Fibroblast of skin of abdomen (primary cell): ENCODE measurements around the gene SLC25A1.
"Not testable (repeated sequence)": the region's sequence is repeated elsewhere in the genome, so short reads cannot be mapped to it uniquely, and the experiment has no call there.

Experiments
- DNase-seq: peaks from one replicate; pipeline ENCODE4 v3.0.0-alpha.2; 2013

The SLC25A1 gene

GRCh38 chr22:19204640-19205039 lies 26.1 kb upstream of the SLC25A1 start:
- DNase-seq: no peak

- no peak for DNase-seq
Observed at GRCh38 chr22:19203834-19204233, 25.3 kb upstream of the SLC25A1 start.

GRCh38 chr22:19202799-19203186 lies 24.3 kb upstream of the SLC25A1 start:
- DNase-seq: not testable (repeated sequence)

- DNase-seq: no peak
Observed at GRCh38 chr22:19201869-19202798, 23.6 kb upstream of the SLC25A1 start.

GRCh38 chr22:19201130-19201868 lies 22.8 kb upstream of the SLC25A1 start:
- no peak for DNase-seq

- DNase-seq: no peak
Observed at GRCh38 chr22:19199479-19199878, 20.9 kb upstream of the SLC25A1 start.

GRCh38 chr22:19197997-19198865 lies 19.7 kb upstream of the SLC25A1 start:
- DNase-seq: no peak

GRCh38 chr22:19196841-19197612 lies 18.5 kb upstream of the SLC25A1 start:
- no peak for DNase-seq

GRCh38 chr22:19195796-19196731 lies 17.5 kb upstream of the SLC25A1 start:
- DNase-seq: no peak

- no peak for DNase-seq
Observed at GRCh38 chr22:19194766-19195536, 16.4 kb upstream of the SLC25A1 start.

- no peak for DNase-seq
Observed at GRCh38 chr22:19193879-19194278, 15.3 kb upstream of the SLC25A1 start.

GRCh38 chr22:19187716-19188563 lies 9.4 kb upstream of the SLC25A1 start:
- DNase-seq: no peak

- DNase-seq: no peak
Observed at GRCh38 chr22:19184276-19184997, 5.9 kb upstream of the SLC25A1 start.

- no peak for DNase-seq
Observed at GRCh38 chr22:19183216-19183615, 4.7 kb upstream of the SLC25A1 start.

GRCh38 chr22:19182472-19183157 lies 4.1 kb upstream of the SLC25A1 start:
- no peak for DNase-seq

GRCh38 chr22:19181786-19182471 lies 3.4 kb upstream of the SLC25A1 start:
- DNase-seq: no peak
